Pancreas (tissue), 10 donors: Measurements from ENCODE around the gene NUP210. TPM values are rescaled to one million over a fixed set of nuclear protein-coding genes. Genes with fewer than 3 reads are reported as not detected.

Experiments
- ATAC-seq, 4 donors: fragments of 200-7000 bp; cut with Tn5 transposase; one replicate each; pipeline versions ENCODE4 v1.8.0 to v1.9.1; 2020; ENCODE audit warnings: mild to moderate bottlenecking in 4 of 4, moderate library complexity in 4 of 4
- DNase-seq, 6 donors: peaks; one replicate each; pipeline ENCODE4 v3.0.0-alpha.2; 2020
- FAIRE-seq: peaks from 2 replicates; lab custom pipeline; 2012; peaks lifted over from hg19 to GRCh38; lab: Jason Lieb, UNC
- H3K27ac ChIP-seq, 4 donors: fragments of 200-600 bp; sonication (generic); 1 replicate in 3 of 4; 2 replicates in 1 of 4; pipeline versions ENCODE4 v1.5.0 to v1.8.0; 2020
- H3K27me3 ChIP-seq, 4 donors: fragments of 200-600 bp; one replicate each; pipeline ENCODE4 v1.8.0; 2021
- H3K36me3 ChIP-seq, 3 donors: fragments of 200-600 bp; sonication (generic) in 1 of 3; one replicate each; pipeline versions ENCODE4 v1.5.0 to v1.8.0; 2020 to 2021
- H3K4me1 ChIP-seq, 3 donors: fragments of 200-600 bp; one replicate each; pipeline ENCODE4 v1.8.0; 2021
- H3K4me3 ChIP-seq, 4 donors: fragments of 200-600 bp; sonication (generic) in 2 of 4; one replicate each; pipeline versions ENCODE4 v1.5.0 to v1.8.0; 2020 to 2021
- H3K9me3 ChIP-seq, 4 donors: fragments of 200-600 bp; one replicate each; pipeline ENCODE4 v1.8.0; 2021
- WGBS, 2 donors: extraction: QIAGEN DNeasy Blood & Tissue Kit; methylation state at CpG; one replicate each; pipeline ENCODE4 v1.1.7; 2013; 5-methylcytosine and 5-hydroxymethylcytosine counted together
- intact Hi-C, 3 donors: fragments of 100-400 bp; cut with DNase I; formaldehyde crosslinking; loops; one replicate each; pipeline versions ENCODE4 v1.11.1 to v1.14.2; 2022
- polyA plus RNA-seq, 2 donors: library from polyadenylated mRNA; stranded (reverse); fragments of 200-250 nt; gene quantifications; one replicate each; pipeline ENCODE4 v1.2.3, GENCODE V29; 2013
- total RNA-seq, 6 donors: library from RNA; stranded (reverse); fragmentation: NEBNext Ultra II Directional in 4 of 6; extraction: Animal tissue kit (Norgen Biotek cat#: 25700) in 4 of 6; gene quantifications; one replicate each; pipeline versions ENCODE4 v1.2.1 to v1.2.4, GENCODE V29; 2021 to 2023
- TF ChIP-seq, protein P1 (sequence below), 4 donors: fragments of 200-600 bp; sonication (generic) in 3 of 4; IDR thresholded peaks; one replicate each; pipeline versions ENCODE4 v1.5.0 to v1.8.0; 2021; ENCODE audit warnings: antibody characterized with exemption in 4 of 4
- donor health status: healthy with polysubstance abuse.
- donor health status: DM: no; HTN: no; CAD: no; lungs with moderate emphysema.
- donor health status: DM: no; HTN: no; CAD: no.
- donor health status: control.
- donor health status: control.
- donor health status: Bipolar disorder and iron deficiency.
- donor health status: DM: yes; HTN: yes; CAD: no.
- donor health status: DM: no; HTN: no; CAD: no.
- donor health status: DM: no; HTN: no; CAD: no.
- donor health status: DM: yes; HTN: yes; CAD: no.

NUP210 gene
- total RNA-seq (10 to 100 TPM in 2 of 6 donors, 1 to 10 TPM in 4; 7.6 to 12.5 (median 8.9) TPM), polyA plus RNA-seq (10 to 100 TPM; 10.9 to 12.4 TPM)

DNA sequence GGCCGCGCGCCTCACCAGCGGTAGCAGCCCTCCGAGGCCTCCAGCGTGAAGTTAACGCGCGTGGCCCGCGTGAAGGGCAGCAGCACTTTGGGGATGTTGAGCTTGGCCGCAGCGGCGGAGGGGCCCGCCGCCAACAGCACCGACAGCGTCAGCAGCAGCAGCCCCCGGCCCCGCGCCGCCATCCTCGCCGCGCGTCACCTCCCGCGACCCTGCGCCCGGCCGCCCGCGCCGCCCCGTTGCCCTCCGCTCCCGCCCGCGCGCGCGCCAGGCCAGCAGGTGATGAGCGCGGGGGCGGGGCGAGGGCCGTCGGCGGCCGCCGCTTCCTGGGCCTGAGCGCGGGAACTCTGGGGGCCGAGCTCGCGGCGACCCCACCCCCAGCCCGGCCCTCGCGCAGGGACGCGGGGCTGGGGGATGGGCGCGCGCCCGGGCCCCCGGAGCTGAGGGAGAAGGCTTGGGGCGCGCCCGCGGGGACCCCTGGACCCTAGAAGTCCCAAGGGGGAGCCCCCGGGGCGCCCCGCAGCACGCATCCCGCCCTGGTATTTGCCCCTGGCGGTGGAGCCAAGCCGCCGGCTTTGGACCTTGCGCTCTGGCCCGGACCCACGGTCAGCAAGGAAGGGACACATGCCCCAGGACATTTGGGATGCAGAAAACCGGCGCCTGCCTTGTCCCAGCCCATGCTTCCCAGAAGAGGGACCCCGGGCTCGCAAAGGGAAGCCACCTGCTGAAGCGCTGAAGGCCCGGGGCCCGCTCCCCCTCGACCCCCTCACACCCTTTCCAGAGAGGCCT is at the start of gene NUP210:
Gene NUP210 (minus strand): TSS at position 278 of the 786 bp plus-strand sequence. CDS start 96 bp downstream, at position 182.
- Histone ChIP-seq H3K36me3 (no peaks in the 10 kb centered on the region), H3K4me3 (peak within 1 kb of the TSS; percentile 24 to 77 (median 62)), H3K27ac (peak within 1 kb of the TSS; percentile 42 to 53 (median 47)), H3K27me3 (no peaks in the 10 kb centered on the region), H3K4me1 (peaks cover 0 to 4% (median 0%) of the 10 kb centered on the region in 3 donors), H3K9me3 (no peaks in the 10 kb centered on the region)
- DNase-seq (peak; percentile 42 to 85 (median 60)), ATAC-seq (peak; percentile 76 to 86 (median 80)), FAIRE-seq (no peak)
- TF ChIP-seq, protein P1, sequence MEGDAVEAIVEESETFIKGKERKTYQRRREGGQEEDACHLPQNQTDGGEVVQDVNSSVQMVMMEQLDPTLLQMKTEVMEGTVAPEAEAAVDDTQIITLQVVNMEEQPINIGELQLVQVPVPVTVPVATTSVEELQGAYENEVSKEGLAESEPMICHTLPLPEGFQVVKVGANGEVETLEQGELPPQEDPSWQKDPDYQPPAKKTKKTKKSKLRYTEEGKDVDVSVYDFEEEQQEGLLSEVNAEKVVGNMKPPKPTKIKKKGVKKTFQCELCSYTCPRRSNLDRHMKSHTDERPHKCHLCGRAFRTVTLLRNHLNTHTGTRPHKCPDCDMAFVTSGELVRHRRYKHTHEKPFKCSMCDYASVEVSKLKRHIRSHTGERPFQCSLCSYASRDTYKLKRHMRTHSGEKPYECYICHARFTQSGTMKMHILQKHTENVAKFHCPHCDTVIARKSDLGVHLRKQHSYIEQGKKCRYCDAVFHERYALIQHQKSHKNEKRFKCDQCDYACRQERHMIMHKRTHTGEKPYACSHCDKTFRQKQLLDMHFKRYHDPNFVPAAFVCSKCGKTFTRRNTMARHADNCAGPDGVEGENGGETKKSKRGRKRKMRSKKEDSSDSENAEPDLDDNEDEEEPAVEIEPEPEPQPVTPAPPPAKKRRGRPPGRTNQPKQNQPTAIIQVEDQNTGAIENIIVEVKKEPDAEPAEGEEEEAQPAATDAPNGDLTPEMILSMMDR (IDR thresholded peaks at IDR 0.05), result no peak
- WGBS, 2 donors, result 3 to 5% methylated on average over 43 to 90 of the region's 90 CpGs
- intact Hi-C loops, result no loop called here

DNA sequence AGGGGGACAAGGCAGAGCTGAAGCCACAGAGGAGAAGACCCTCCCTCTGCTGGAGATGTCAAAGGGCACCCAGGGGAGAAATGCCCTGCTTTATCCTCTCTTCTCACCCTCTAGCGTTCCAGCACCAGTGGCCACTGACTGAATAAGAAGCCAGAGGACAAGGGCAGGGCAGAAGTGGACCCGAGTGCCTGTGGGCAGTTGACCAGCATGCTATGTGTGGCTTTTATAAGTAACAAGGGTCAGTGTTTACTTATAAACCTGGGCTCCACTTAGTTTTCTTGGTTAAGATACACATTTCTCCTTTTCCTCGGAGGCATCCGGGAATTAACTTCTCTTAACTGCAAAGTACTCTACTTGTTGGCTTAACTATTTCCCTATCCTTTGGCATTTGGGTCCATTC is 46.7 kb upstream of the NUP210 start:
- no peaks in the 10 kb centered on the region for H3K9me3 ChIP-seq
- no peak for ATAC-seq
- no peaks in the 10 kb centered on the region for H3K4me1 ChIP-seq
- no peaks in the 10 kb centered on the region for H3K27me3 ChIP-seq
- DNase-seq, result no peak
- no peak overlapping the region for H3K4me3 ChIP-seq
- 87 to 90% methylated on average over 4 of the region's 4 CpGs for WGBS, 2 donors
- TF ChIP-seq, protein P1 (IDR thresholded peaks at IDR 0.05), result no peak
- H3K36me3 ChIP-seq, result no peaks in the 10 kb centered on the region
- H3K27ac ChIP-seq, result no peak overlapping the region
- FAIRE-seq, result no peak
- intact Hi-C loops, result loop anchor here in 1 of 3 donors (10.0 kb wide), 1 partner anchor 372 kb away; no protein-coding TSS in a partner anchor

DNA sequence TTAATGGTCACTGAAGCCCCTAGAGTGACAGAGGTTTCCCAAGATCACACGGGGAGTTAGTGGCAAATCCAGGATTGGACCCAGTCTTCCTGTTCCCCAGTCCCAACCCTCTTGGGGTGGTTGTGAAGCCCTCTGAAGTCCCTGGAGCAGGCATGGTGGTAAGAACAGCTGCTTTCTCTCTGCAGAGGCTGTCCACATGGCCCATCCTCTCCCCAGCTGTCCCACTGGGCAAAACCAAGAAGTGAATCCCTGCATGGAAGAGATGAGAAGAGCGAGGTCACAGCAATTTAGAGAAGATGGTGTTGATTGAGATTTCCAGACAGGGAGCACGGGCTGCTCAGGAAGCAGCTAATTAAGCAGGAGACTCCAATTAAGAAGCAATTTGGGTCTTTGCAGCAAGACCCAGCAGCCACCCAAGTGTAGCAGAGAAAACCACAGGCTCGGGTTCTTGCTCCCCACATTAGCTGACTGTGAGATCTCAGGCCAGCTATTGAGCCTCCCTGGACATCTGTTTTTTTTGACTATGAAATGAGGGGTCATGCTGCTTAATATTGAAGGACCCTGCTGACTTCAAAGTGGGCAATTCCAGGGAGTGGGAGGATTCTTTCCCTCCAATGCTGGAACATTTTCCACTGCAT is 45.2 kb upstream of the NUP210 start:
- Histone ChIP-seq H3K9me3 (no peaks in the 10 kb centered on the region), H3K27me3 (no peaks in the 10 kb centered on the region), H3K27ac (no peak overlapping the region), H3K4me3 (no peak overlapping the region), H3K4me1 (peaks cover 0 to 5% (median 0%) of the 10 kb centered on the region in 3 donors), H3K36me3 (no peaks in the 10 kb centered on the region)
- ATAC-seq, result no peak
- FAIRE-seq, result no peak
- intact Hi-C loops, result loop anchor here in 1 of 3 donors (10.0 kb wide), 1 partner anchor 371 kb away; no protein-coding TSS in a partner anchor
- WGBS, 2 donors, result 72 to 78% methylated on average over 4 of the region's 4 CpGs
- DNase-seq, result no peak
- TF ChIP-seq, protein P1 (IDR thresholded peaks at IDR 0.05), result no peak

DNA sequence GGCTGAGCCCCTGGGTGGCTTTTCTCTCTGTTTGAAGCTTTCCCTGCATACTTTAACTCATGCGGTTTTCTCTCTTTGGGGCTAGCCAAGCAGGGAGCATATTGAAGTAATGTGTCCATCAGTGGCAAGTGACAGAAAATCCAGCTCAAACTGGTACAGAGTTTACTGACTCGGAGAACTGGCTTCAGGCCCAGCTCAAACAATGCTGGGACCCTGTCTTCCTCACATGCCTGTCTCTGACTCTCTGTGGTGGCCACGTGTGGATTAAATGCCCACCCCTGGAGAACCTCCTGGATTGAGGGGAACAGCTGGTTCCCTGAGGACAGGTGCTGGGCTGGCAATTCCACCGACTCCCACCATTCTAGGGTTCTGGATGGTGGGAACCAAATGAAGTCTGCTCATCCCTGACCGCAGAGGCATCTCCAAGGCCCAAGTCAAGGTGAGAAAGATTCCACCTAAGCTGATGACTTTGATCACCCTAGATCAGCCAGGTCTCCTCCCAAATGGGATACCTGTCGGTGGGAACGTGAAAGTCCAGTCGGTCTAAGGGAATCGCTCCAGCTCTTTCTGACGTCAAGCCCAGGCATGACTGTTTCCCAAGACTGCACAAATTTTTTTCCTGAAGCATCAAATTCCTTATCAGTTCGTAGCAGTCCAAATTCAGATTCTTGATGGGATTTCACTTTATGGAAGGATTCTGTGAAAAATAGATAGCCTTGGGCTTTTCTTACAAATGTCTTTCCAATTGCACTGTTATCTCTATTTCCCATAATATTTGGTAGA is 43.7 kb upstream of the NUP210 start:
- TF ChIP-seq, protein P1 (IDR thresholded peaks at IDR 0.05), result no peak
- WGBS, 2 donors, result 75 to 82% methylated on average over 11 of the region's 11 CpGs
- intact Hi-C loops, result loop anchor here in 1 of 3 donors (10.0 kb wide), 1 partner anchor 369 kb away; no protein-coding TSS in a partner anchor
- no peak overlapping the region for H3K27ac ChIP-seq
- no peaks in the 10 kb centered on the region for H3K27me3 ChIP-seq
- FAIRE-seq (no peak), DNase-seq (no peak), ATAC-seq (no peak)
- no peaks in the 10 kb centered on the region for H3K36me3 ChIP-seq
- H3K9me3 ChIP-seq, result no peaks in the 10 kb centered on the region
- peaks cover 0 to 5% (median 0%) of the 10 kb centered on the region in 3 donors for H3K4me1 ChIP-seq
- no peak overlapping the region for H3K4me3 ChIP-seq
